ENCODE results near the gene RPS18. TPM values are rescaled to one million over a fixed set of nuclear protein-coding genes. Genes with fewer than 3 reads are reported as not detected.

The RPS18 gene
- total and polyA plus RNA-seq, 2 of the 4 experiments (the other 2 are of a cell fraction): 6,577 to 8,417 TPM

DNA sequence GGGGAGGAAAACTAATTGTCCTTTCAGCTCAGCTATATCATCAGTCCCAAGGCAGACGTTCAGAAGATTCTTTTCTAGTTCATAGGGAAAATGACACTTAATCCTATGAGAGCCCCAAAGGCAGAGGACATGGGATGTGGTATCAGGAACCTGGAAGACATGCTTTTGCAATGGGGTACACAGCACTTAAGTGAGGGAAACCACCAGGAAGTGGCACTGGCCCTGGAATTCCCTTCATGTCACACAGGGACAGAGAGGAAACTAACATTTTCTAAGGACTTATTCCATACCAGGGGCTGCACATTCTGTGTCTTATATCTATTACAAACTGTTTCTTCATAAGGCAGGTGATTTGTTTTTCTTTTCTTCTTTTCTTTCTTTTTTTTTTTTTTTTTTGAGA is 28.4 kb upstream of the RPS18 start:
- in situ Hi-C loops (cut with MboI; ENCODE audit: low sequenced_read_pairs): loop anchor here (10.0 kb wide), 1 partner anchor 119 kb away; no protein-coding TSS in a partner anchor
- H2BK15ac ChIP-seq (ENCODE audit: low read depth, low read length): no peak overlapping the region
- H3K23ac ChIP-seq (ENCODE audit: low read depth, low read length): no peak overlapping the region
- peaks cover 22% of the 10 kb centered on the region for H3K27me3 ChIP-seq (ENCODE audit: control insufficient read depth, insufficient read depth, low read length)
- H3K36me3 ChIP-seq (ENCODE audit: control insufficient read depth, insufficient read depth, low read length): no peaks in the 10 kb centered on the region
- H2BK120ac ChIP-seq (ENCODE audit: low read depth, low read length): no peak overlapping the region
- DNase-seq (no peak), ATAC-seq (ENCODE audit: low read depth) (no peak)
- no peak overlapping the region for H2BK5ac ChIP-seq (ENCODE audit: low read depth, low read length, poor library complexity, severe bottlenecking)
- H2BK20ac ChIP-seq (ENCODE audit: low read depth, low read length): no peak overlapping the region
- no CpG with 5 or more reads among the region's 1 CpG for WGBS, 2 experiments (ENCODE audit: extremely low coverage in 2 of 2, insufficient read length in 1 of 2)
- no peak overlapping the region for H3K4me3 ChIP-seq (ENCODE audit: insufficient read depth, low read depth, low read length)
- TF ChIP-seq CEBPB (IDR thresholded peaks at IDR 0.05; ENCODE audit: low read depth, low read length) (no peak), MAFK (IDR thresholded peaks at IDR 0.05; ENCODE audit: low read depth, low read length) (no peak), NFE2L2 (IDR thresholded peaks at IDR 0.05; ENCODE audit: low read depth, low read length) (no peak), CHD1 (IDR thresholded peaks at IDR 0.05; ENCODE audit: low read depth, low read length) (no peak)
- H4K20me1 ChIP-seq (ENCODE audit: insufficient read depth, low read length): no peaks in the 10 kb centered on the region
- no peak overlapping the region for H4K8ac ChIP-seq (ENCODE audit: low read depth in 2 of 2, low read length in 2 of 2)
- ChIA-PET POLR2A (ENCODE audit: unreplicated experiment) (interaction anchor here (0.6 kb wide), 1 partner anchor 230 kb away, joined by 3 read pairs; no protein-coding TSS in a partner anchor), CTCF (interaction anchor here (0.6 kb wide), 1 partner anchor 86 kb away, joined by 3 read pairs; no protein-coding TSS in a partner anchor)
- H3K27ac ChIP-seq (ENCODE audit: insufficient read depth, low read length): no peak overlapping the region
- H4K91ac ChIP-seq (ENCODE audit: insufficient read depth, low read depth, low read length): no peak overlapping the region
- BruUV-seq (replicated peaks): no TSS peak
- H4K5ac ChIP-seq (ENCODE audit: low read depth, low read length): no peak overlapping the region
- no peak overlapping the region for H3K4ac ChIP-seq (ENCODE audit: low read depth, low read length)
- no peaks in the 10 kb centered on the region for H3K9me1 ChIP-seq (ENCODE audit: insufficient read depth, low read length)
- H3K9ac ChIP-seq (ENCODE audit: low read depth, low read length): no peak overlapping the region
- H3K9me3 ChIP-seq (ENCODE audit: control insufficient read depth, insufficient read depth, low read length): no peaks in the 10 kb centered on the region
- no peak overlapping the region for H3K4me2 ChIP-seq (ENCODE audit: low read depth, low read length)
- H2AFZ ChIP-seq (replicated peaks; ENCODE audit: low read length, poor library complexity): no peak overlapping the region
- dilution Hi-C loops (cut with HindIII; ENCODE audit: low sequenced_read_pairs, unreplicated experiment): no loop called here
- no peak overlapping the region for H3K14ac ChIP-seq (replicated peaks; ENCODE audit: low read depth, low read length)
- intact Hi-C loops (cut with micrococcal nuclease): no loop called here
- H2AK5ac ChIP-seq (ENCODE audit: low read depth, low read length): no peak overlapping the region
- no peak overlapping the region for H3K18ac ChIP-seq (ENCODE audit: low read depth, low read length)
- H3K4me1 ChIP-seq (ENCODE audit: control insufficient read depth, insufficient read depth, low read length): peaks cover under 1% of the 10 kb centered on the region; the same call in 1 of the 2 replicates
- H2AK9ac ChIP-seq (replicated peaks; ENCODE audit: low read depth, low read length, poor library complexity): no peak overlapping the region
- H3K56ac ChIP-seq (ENCODE audit: extremely low read depth, insufficient read depth, low read length): no peak overlapping the region
- H3K79me1 ChIP-seq (ENCODE audit: low read depth in 1 of 2, low read length in 2 of 2): peaks cover 0 to 2% of the 10 kb centered on the region in 2 experiments; a peak in 1 of 4 replicates
